NCI-H1436 treated with DMSO at 0.1 percent for 48 hours (cell line): ENCODE results near the gene CHD1.

ENCODE experiments used
- DNase-seq: peaks from one replicate; lab custom pipeline; 2025; lab: John Stamatoyannopoulos, UW

The CHD1 gene

GRCh38 chr5:98899456-98899855, 29.4 kb downstream of the CHD1 start:
- no peak for DNase-seq

DNA sequence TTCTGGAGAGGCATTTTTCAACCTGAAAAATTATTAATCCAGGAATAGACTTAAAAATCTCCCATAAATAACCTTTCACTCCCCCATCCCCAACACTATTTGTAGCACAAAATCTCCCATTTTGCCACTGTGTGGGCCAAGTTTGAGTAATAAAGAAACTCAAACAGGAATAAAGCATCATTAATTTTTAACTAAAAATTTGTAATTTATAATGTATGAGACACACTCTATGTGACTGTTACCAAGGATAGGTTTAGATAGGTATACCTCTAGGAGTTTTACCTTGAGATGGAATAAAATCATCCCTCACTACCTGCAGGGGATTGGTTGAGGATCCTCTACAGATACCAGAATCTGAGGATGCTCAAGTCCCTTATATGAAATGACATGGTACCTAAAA, 30.1 kb downstream of the CHD1 start:
- DNase-seq: no peak

GRCh38 chr5:98891591-98891990, 37.2 kb downstream of the CHD1 start:
- DNase-seq: no peak

DNA sequence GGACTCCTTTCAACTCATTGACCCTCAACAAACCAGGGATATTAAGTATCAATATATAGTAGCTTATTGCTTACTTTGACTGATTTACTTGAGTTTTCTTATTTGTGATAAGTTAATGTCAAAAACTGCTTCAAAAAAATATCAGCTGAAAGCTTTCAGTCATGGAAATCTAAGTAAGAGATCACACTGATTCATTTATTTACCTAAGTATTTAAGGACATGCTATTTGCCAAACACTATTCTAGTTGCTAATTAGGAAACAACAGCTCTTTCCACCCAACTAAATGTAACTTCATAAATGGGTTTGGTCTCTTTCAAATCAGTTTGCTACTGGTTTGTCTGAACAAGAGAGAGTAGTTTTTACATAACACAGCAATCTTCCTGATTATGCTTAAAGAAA, 48.2 kb downstream of the CHD1 start:
- no peak for DNase-seq

DNA sequence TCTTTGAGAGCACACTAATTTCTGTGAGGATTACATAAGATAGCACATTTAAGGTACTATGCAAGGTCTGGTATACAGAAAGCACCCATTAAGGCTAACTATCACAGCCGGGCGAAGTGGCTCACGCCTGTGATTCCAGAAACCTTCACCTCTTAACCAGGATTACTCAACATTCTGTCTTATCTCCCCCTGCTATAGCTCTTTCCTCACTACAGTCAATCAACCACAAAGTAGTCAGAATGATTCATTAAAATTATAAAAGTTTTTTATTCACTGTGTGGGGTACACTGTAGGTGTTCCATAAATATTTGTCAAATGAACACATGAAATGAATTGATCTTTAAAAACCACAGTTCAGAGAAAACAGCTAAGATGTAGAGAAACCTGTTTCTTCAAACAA, 48.7 kb downstream of the CHD1 start:
- no peak for DNase-seq

DNA sequence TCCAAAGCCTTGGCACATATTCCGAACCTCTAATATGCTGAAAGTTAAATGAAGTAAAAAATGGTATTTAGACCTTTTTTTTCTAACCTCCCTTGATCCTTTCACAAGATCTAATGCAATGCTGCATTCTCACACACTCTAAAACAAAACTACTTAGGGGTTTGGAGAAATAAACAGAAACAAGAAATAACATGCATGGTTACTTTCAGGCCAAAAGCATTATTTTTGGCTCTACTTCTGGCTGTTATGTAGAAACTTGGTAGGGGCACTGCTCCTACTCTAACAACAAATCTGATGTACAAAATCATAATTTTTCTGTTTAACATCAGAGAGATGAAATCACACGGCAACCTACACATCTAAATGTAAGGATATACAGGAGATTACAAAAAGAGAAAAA, 51.2 kb downstream of the CHD1 start:
- no peak for DNase-seq

- DNase-seq: no peak
These were observed 56.1 kb downstream of the CHD1 start for GRCh38 chr5:98872674-98873073.

- no peak for DNase-seq
These were observed 63.1 kb downstream of the CHD1 start for GRCh38 chr5:98865690-98866089.

DNA sequence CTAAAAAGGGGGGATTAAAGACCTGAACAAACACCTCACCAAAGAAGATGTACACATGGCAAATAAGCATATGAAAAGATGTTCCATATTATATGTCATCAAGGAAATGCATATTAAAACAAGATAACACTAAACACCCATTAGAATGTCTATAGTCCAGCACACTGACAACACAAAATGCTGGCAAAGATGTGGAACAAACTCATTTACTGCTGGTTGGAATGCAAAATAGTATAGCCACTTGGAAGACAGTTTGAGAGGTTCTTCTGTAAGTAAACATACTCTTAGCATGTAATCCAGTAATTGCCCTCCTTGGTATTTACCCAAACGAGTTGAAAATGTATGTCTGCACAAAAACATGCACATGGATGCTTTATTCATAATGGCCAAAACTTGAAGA, 81.8 kb downstream of the CHD1 start:
- DNase-seq: no peak

GRCh38 chr5:98846520-98846919, 82.3 kb downstream of the CHD1 start:
- DNase-seq: no peak

DNA sequence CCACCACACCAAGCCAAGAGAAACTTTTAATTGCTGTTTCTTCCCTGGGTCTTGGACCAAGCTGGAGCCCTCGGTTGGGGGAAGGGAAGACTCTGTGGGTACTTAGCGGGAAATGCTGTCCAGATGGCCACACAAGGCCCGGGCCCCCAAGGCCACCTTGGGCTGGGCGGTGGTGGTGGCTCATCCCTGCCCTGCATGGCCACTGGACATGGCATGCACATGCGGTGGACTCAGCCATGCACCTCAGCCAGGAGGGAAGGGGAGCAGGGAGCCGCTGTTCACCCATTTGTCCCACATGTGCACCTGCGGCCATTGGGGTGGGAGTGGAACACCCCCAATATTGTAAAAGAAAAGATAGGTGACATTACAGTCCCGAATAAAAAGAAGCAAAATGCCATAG, 82.9 kb downstream of the CHD1 start:
- no peak for DNase-seq

- DNase-seq: no peak
These were observed 83.9 kb downstream of the CHD1 start for GRCh38 chr5:98844865-98845264.

DNA sequence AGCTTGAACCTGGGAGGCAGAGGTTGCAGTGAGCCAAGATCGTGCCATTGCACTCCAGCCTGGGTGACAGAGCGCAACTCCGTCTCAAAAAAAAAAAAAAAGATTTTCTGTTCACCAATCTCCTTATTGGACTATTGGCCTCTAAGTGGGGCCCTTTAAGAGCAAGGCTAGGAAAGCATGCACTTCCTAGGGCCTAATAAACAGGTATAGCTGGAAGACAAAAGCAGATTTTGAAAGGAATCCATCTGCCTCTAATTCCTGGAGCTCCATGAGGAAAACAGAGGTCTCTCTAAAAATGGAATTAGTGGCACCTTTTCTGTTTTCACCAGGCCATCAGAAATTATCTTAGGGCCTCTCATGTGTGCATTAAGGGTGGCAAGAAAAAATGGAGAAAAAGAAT, 85.3 kb downstream of the CHD1 start:
- no peak for DNase-seq

DNA sequence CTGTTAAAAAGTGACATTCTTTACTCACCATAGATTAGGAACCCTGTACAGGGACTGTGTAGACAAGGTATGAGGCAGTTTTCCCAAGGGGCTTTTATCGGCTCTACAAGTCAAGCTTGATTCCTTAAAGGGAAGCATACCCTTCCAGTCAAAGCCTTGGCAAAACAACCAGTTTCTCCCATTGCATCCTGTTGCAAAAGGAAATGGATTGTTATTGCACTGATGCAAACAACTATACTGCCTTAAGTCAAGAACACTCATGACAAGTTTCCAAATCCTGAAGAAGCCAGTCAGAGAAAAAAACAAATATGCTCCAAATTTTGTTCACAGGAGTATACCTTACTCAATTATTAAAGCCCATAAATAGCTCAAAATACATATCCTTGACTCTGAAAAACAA, 87.9 kb downstream of the CHD1 start:
- no peak for DNase-seq

DNA sequence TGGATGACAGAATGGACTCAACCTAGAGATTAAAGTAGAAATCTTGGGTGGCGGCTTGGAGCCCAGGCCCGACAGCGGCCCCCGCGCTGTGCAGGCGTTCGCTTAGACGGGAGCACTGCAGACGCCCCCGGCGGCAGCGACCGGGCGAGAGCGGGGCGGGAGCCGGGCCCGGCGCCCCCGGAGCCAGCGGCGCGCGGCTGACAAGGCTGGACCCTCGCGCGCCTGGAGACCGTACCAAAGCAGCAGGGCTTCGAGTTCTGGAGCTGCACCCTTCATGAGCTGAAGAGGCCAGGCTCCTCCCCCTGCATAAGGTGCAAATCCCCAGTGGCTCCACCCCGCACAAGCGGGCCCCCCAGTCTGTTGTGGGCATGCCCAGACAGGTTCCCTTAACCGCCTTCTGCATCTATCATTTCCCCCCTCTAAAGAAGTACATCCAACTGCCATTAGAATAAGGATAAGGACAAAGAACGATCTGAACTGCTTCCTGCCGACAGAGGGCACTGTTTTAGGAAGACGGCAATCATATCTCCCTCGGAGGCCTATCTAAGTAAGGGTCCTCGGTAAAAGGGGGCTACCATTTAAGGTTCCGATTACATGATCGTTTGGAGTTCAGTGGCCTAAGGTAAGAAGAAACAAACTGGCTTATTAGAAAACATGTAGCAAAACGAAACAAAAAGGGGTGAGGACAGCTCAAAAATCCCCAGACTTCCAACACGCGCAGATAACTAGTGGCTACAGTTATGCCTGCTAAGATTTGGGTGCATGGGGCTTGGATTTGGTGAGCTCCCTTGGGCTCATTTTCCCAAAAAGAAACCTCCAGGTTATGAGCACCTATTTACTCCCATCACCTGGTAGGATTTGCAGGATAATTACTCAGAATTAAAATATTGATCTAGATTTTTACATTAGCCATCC, 89.1 kb downstream of the CHD1 start:
- no peak for DNase-seq

GRCh38 chr5:98836175-98836574, 92.6 kb downstream of the CHD1 start:
- DNase-seq: no peak

DNA sequence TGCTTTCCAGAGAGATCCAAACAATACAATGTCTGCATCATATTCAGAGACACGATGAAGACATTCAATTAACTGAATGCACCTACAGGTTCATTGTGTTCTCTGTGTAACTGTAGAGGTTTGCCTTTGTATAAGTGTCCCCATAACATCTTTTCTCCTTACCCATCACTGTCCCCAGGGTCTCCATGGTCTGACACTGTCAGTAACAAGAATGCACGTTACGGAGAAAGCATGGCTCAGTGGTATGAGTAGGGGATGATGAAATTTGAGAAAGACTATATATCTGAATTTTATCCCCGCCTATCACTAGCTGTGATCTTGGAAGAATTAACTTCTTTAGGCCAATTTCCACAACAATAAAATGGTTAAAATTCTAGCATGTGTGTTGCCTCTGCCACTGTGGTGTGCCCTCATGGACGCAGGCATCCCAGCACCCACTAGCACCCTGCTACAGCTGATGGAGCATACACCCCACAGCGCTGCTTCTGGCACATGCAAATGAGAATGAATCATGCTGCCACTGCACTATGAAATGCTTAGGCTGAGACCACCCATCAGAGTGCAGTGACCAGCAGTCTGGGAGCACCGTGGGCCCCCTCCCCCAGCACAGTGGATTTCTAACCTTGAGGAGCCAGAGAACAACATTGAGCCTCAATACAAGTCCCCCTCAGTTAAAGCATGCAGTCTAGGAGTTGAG, 101.1 kb downstream of the CHD1 start:
- no peak for DNase-seq

DNA sequence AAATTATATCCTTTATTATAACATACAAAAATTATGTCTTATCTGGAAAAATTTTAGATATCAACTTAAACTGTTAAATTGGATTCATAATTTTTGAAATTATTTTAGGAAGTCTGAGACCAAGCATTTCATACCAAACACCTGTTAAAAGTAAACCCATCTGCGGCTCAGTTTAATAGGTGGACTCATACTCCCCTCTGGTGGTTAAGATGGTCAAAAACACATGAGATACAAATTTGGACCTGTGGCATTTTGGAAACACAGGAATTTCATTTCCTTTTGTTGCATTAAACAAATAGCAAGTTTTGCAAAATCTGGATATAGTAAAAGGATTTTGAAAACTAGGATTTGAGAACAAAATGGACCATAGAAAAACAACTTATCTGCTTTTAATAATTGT, 101.6 kb downstream of the CHD1 start:
- no peak for DNase-seq

DNA sequence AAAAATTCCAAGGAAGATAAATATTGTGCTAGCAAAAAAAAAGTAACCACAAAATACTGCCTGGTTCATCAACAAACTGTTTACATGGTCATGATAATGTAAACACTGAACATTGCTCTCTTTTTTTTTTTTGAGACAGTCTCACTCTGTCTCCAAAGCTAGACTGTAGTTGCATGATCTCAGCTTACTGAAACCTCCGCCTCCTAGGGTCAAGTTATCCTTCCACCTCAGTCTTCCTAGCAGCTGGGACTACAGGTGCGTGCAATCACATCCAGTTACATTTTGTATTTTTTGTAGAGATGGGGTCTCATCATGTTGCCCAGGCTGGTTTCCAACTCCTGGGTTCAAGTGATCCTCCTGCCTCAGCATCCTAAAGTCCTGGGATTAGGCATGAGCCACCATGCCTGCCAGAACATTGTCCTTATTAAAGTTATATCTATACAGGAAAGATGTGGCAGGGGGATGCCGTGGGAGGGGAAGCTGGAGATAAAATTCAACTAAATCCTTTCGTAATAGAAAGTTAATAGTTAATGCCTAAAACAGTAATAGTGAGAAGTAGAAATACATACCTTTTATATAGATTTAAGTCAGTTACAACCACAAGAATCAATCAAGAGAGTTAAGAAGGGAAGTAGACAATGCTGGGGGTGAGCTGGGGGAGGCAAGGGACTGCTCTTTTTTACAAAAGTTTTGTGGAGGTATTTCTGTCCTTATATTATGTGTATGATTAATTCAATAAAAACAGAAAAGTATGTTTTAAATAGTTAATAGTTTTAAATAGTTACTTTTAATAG, 103.0 kb downstream of the CHD1 start:
- no peak for DNase-seq

GRCh38 chr5:98816582-98817222, 112.1 kb downstream of the CHD1 start:
- no peak for DNase-seq

DNA sequence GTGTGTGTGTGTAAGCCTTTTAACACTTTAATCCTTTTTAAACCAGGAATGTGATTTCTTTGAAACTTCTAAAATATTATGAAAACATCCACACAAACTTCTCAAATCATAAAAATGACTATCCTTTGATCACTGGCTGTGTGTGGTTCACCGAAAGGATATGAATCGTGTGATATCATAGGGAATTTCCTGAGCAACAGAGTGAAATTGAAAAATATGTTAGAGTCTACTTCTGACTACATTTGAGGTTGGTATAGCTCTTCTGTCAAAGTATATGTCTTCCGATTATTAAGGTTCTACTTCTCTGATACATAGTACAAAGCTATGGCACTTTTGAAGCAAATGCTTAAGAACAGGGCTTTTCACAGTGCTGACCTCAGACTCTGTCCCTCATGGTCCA, 115.1 kb downstream of the CHD1 start:
- DNase-seq: no peak

DNA sequence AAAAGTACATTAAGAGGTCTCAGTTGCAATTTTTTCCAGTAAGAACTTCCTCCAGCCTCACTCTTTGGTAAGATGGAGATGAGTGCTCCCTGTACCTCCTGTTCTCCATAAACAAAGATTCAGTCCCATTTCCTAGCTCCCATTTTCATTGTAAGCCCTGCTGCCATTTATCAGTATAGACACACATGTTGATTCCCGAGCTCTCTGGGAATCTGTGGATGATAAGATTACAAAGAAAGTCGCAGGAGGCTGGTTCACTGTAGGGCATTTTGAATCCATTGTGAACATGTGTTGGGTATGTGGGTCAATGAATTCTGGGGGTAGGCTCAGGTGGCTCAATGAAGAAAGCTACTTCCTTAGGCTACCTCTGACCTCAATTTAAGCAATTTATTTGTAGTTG, 118.6 kb downstream of the CHD1 start:
- DNase-seq: no peak
